GM23248 (cell line): ENCODE measurements around the gene CACNA1C. TPM values are rescaled to one million over a fixed set of nuclear protein-coding genes. Genes with fewer than 3 reads are reported as not detected.

ENCODE experiments used
- DNase-seq: peaks from one replicate; pipeline ENCODE4 v3.0.0-alpha.2; 2015
- H2AFZ ChIP-seq: fragments of 200-600 bp; sonication (generic); 2 replicates; pipeline ENCODE4 v1.6.1; 2016; ENCODE audit warnings: antibody characterized with exemption
- H3F3A ChIP-seq: fragments of 200-600 bp; sonication (generic); 2 replicates; pipeline ENCODE4 v1.6.1; 2016; ENCODE audit warnings: mild to moderate bottlenecking, antibody characterized with exemption, mixed run types; ENCODE audit not compliant: insufficient read depth
- H3K27ac ChIP-seq: fragments of 200-600 bp; sonication (generic); 2 replicates; pipeline ENCODE4 v1.5.1; 2016; ENCODE audit warnings: mild to moderate bottlenecking
- H3K27me3 ChIP-seq: fragments of 200-600 bp; sonication (generic); replicated peaks from 2 replicates; pipeline ENCODE4 v1.6.1; 2016; ENCODE audit warnings: mild to moderate bottlenecking; ENCODE audit not compliant: insufficient read depth
- H3K36me3 ChIP-seq: fragments of 200-600 bp; sonication (generic); 2 replicates; pipeline ENCODE4 v1.6.1; 2016; ENCODE audit warnings: low read depth, mild to moderate bottlenecking
- H3K4me1 ChIP-seq: fragments of 200-600 bp; sonication (generic); 2 replicates; pipeline ENCODE4 v1.6.1; 2016; ENCODE audit warnings: mild to moderate bottlenecking; ENCODE audit not compliant: insufficient read depth
- H3K4me2 ChIP-seq: fragments of 200-600 bp; sonication (generic); one replicate; pipeline ENCODE4 v1.6.1; 2016; ENCODE audit warnings: mild to moderate bottlenecking; ENCODE audit not compliant: unreplicated experiment
- H3K4me3 ChIP-seq: fragments of 200-600 bp; sonication (generic); 2 replicates; pipeline ENCODE4 v1.5.1; 2016; ENCODE audit warnings: mild to moderate bottlenecking
- H3K79me2 ChIP-seq: fragments of 200-600 bp; sonication (generic); 2 replicates; pipeline ENCODE4 v1.6.1; 2016; ENCODE audit warnings: mild to moderate bottlenecking; ENCODE audit not compliant: insufficient read depth
- H3K9ac ChIP-seq: fragments of 200-600 bp; sonication (generic); 2 replicates; pipeline ENCODE4 v1.6.1; 2016; ENCODE audit warnings: mild to moderate bottlenecking
- H3K9me2 ChIP-seq: fragments of 200-600 bp; sonication (generic); 2 replicates; pipeline ENCODE4 v1.6.1; 2016; ENCODE audit warnings: mixed run types, mild to moderate bottlenecking, moderate library complexity; ENCODE audit not compliant: insufficient read depth
- H3K9me3 ChIP-seq: fragments of 200-600 bp; sonication (generic); one replicate; pipeline ENCODE4 v1.6.1; 2017; ENCODE audit warnings: low read depth
- H4K20me1 ChIP-seq: fragments of 200-600 bp; sonication (generic); 2 replicates; pipeline ENCODE4 v1.6.0; 2016; ENCODE audit not compliant: insufficient read depth
- EZH2 ChIP-seq: fragments of 200-600 bp; sonication (generic); IDR thresholded peaks from 2 replicates; pipeline ENCODE4 v1.6.1; 2018; ENCODE audit warnings: antibody characterized with exemption, mild to moderate bottlenecking; ENCODE audit not compliant: insufficient read depth, poor library complexity, severe bottlenecking
- EZH2phosphoT487 ChIP-seq: fragments of 200-600 bp; sonication (generic); IDR thresholded peaks from 2 replicates; pipeline ENCODE4 v1.6.1; 2018; ENCODE audit warnings: antibody characterized with exemption, moderate library complexity, mild to moderate bottlenecking, low read depth; ENCODE audit not compliant: insufficient read depth
- WGBS, 2 experiments: methylation state at CpG; one replicate each; pipeline ENCODE4 v1.1.6; 2015 to 2017; ENCODE audit warnings: low lambda C conversion rate in 2 of 2, low coverage in 1 of 2; ENCODE audit errors: missing lambda C conversion rate in 2 of 2; 5-methylcytosine and 5-hydroxymethylcytosine counted together
- in situ Hi-C: fragments of 300-500 bp; cut with MboI; formaldehyde crosslinking; loops from 2 replicates; pipeline ENCODE4 v1.15.0; 2020
- polyA plus RNA-seq: library from polyadenylated mRNA; unstranded; fragments of >200 nt; fragmentation: Nextera tagmentation; extraction: Ambion mirVana; gene quantifications from 2 replicates; pipeline ENCODE4 v1.2.1, GENCODE V29; 2016
- total RNA-seq: library from RNA; depleted of rRNA; stranded (reverse); fragments of >200 nt; shearing (Covaris generic); gene quantifications from 2 replicates; pipeline ENCODE4 v1.2.3, GENCODE V29; 2014

CACNA1C gene
- total and polyA plus RNA-seq, 2 experiments from 2014 or later, result 4.9 to 11.5 TPM

- H3K4me2 ChIP-seq, result no peak overlapping the region
- peaks cover 28% of the 10 kb centered on the region; the same call in 1 of the 2 replicates for H3F3A ChIP-seq
- TF ChIP-seq EZH2 (no peak), EZH2phosphoT487 (no peak)
Measured at GRCh38 chr12:2385529-2385928, 332.7 kb downstream of the CACNA1C start.

GRCh38 chr12:2386566-2386965 lies 333.8 kb downstream of the CACNA1C start:
- TF ChIP-seq EZH2phosphoT487, result no peak
- TF ChIP-seq EZH2, result no peak
- in situ Hi-C loops, result no loop called here
- H3F3A ChIP-seq, result peaks cover 28% of the 10 kb centered on the region; the same call in 1 of the 2 replicates
- H3K4me1 ChIP-seq, result peaks cover 38% of the 10 kb centered on the region
- H2AFZ ChIP-seq, result no peak overlapping the region
- DNase-seq, result no peak
- no peak overlapping the region for H3K4me3 ChIP-seq
- H4K20me1 ChIP-seq, result no peaks in the 10 kb centered on the region
- H3K9ac ChIP-seq, result no peak overlapping the region
- peaks cover 21% of the 10 kb centered on the region for H3K79me2 ChIP-seq
- H3K9me2 ChIP-seq, result no peaks in the 10 kb centered on the region
- 95 to 98% methylated on average over 3 of the region's 3 CpGs for WGBS, 2 experiments
- no peaks in the 10 kb centered on the region for H3K9me3 ChIP-seq
- no peaks in the 10 kb centered on the region for H3K27me3 ChIP-seq
- no peaks in the 10 kb centered on the region for H3K36me3 ChIP-seq
- H3K27ac ChIP-seq, result no peak overlapping the region
- H3K4me2 ChIP-seq, result no peak overlapping the region

More at GRCh38 chr12:2385529-2385928, 332.7 kb downstream of the CACNA1C start:
- H2AFZ ChIP-seq, result no peak overlapping the region
- no peak for DNase-seq
- no peak overlapping the region for H3K27ac ChIP-seq
- no peaks in the 10 kb centered on the region for H3K9me2 ChIP-seq
- H3K27me3 ChIP-seq, result no peaks in the 10 kb centered on the region
- H4K20me1 ChIP-seq, result no peaks in the 10 kb centered on the region
- H3K4me3 ChIP-seq, result 0 out of 2 replicates have a peak overlapping the region, but pooled peaks have one; percentile 37
- 95 to 98% methylated on average over 5 of the region's 5 CpGs for WGBS, 2 experiments
- no peaks in the 10 kb centered on the region for H3K9me3 ChIP-seq
- no peak overlapping the region for H3K9ac ChIP-seq
- H3K4me1 ChIP-seq, result peaks cover 38% of the 10 kb centered on the region
- no peaks in the 10 kb centered on the region for H3K36me3 ChIP-seq
- in situ Hi-C loops, result no loop called here
- peaks cover 17% of the 10 kb centered on the region for H3K79me2 ChIP-seq

DNA sequence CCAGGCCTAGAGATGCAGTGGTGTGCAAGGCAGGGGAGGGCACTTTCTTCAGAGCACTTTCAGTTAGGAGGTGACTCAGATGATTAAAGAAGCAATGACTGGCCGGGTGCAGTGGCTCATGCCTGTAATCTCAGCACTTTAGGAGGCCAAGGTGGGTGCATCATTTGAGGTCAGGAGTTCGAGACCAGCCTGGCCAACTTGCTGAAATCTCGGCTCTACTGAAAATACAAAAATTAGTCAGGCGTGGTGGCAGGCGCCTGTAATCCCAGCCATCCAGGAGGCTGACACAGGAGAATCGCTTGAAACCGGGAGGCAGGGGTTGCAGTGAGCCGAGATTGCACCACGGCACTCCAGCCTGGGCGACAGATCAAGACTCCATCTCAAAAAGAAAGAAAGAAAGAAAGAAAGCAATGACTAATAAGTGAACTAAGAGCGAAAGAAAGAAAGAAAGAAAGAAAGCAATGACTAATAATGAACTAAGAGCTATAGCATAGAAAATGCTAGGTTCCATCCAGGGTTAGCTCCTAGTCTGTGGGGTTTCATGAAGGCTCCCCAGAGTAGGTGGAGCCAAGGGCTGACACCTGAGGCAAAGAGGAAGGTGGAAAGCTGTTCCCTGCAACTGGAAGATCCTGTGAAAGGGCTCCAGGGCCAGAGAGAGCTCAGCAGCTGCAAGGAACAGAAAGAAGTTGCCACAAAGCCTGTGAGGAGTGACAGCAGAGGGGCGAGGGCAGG lies 334.5 kb downstream of the CACNA1C start:
- H3K9me3 ChIP-seq, result no peaks in the 10 kb centered on the region
- H3K4me1 ChIP-seq, result peaks cover 38% of the 10 kb centered on the region
- H3K4me3 ChIP-seq, result no peak overlapping the region
- H3F3A ChIP-seq, result peaks cover 28% of the 10 kb centered on the region; the same call in 1 of the 2 replicates
- 80 to 81% methylated on average over 12 of the region's 12 CpGs for WGBS, 2 experiments
- no peaks in the 10 kb centered on the region for H4K20me1 ChIP-seq
- H3K36me3 ChIP-seq, result no peaks in the 10 kb centered on the region
- H3K27me3 ChIP-seq, result no peaks in the 10 kb centered on the region
- H2AFZ ChIP-seq, result no peak overlapping the region
- peak; percentile 74 for DNase-seq
- peaks cover 21% of the 10 kb centered on the region for H3K79me2 ChIP-seq
- in situ Hi-C loops, result no loop called here
- TF ChIP-seq EZH2, result no peak
- TF ChIP-seq EZH2phosphoT487, result no peak
- no peaks in the 10 kb centered on the region for H3K9me2 ChIP-seq
- no peak overlapping the region for H3K9ac ChIP-seq
- H3K4me2 ChIP-seq, result no peak overlapping the region
- H3K27ac ChIP-seq, result 0 out of 2 replicates have a peak overlapping the region, but pooled peaks have one; percentile 9

GRCh38 chr12:2389079-2389790 lies 336.4 kb downstream of the CACNA1C start:
- H3K27me3 ChIP-seq, result no peaks in the 10 kb centered on the region
- H3K9me3 ChIP-seq, result no peaks in the 10 kb centered on the region
- WGBS, 2 experiments, result 73 to 79% methylated on average over 5 of the region's 5 CpGs
- peaks cover 28% of the 10 kb centered on the region; the same call in 1 of the 2 replicates for H3F3A ChIP-seq
- no peak overlapping the region for H3K27ac ChIP-seq
- H3K4me1 ChIP-seq, result peaks cover 38% of the 10 kb centered on the region
- H3K9ac ChIP-seq, result no peak overlapping the region
- no peak overlapping the region for H3K4me3 ChIP-seq
- H3K36me3 ChIP-seq, result no peaks in the 10 kb centered on the region
- peak overlapping the region; percentile 37 for H3K4me2 ChIP-seq
- peaks cover 15% of the 10 kb centered on the region for H3K79me2 ChIP-seq
- peak; percentile 63 for DNase-seq
- in situ Hi-C loops, result no loop called here
- TF ChIP-seq EZH2 (no peak), EZH2phosphoT487 (no peak)
- no peaks in the 10 kb centered on the region for H3K9me2 ChIP-seq
- H4K20me1 ChIP-seq, result no peaks in the 10 kb centered on the region
- no peak overlapping the region for H2AFZ ChIP-seq
